Inflammatory macrophage (primary cell): ENCODE data around the gene ZSWIM6.

Experiments
- DNase-seq, 2 donors: peaks; one replicate each; pipeline ENCODE4 v3.0.0-alpha.2; 2020 to 2022
- total RNA-seq, 18 experiments: gene quantifications; one replicate each; lab custom pipeline; 2026; ENCODE audit warnings: mixed read lengths in 6 of 18, inconsistent platforms in 2 of 18; lab: John Stamatoyannopoulos, UW

ZSWIM6 gene
- 30.2 to 82.6 (median 46.8) reads per million in 18 experiments for total RNA-seq

- DNase-seq, result peak; percentile 99 to 100
These were observed at the start of gene ZSWIM6 for GRCh38 chr5:61331407-61332357. Gene ZSWIM6 (plus strand): TSS chr5:61332258. CDS start chr5:61332273, 15 bp downstream.

- no peak for DNase-seq
These were observed 48.6 kb upstream of the ZSWIM6 start for GRCh38 chr5:61283471-61283870.

GRCh38 chr5:61285531-61285930 is 46.5 kb upstream of the ZSWIM6 start:
- peak; percentile 55 to 60 for DNase-seq

GRCh38 chr5:61286446-61287132 is 45.5 kb upstream of the ZSWIM6 start:
- DNase-seq, result peak in 1 of 2 donors; percentile 18

GRCh38 chr5:61287474-61287873 is 44.6 kb upstream of the ZSWIM6 start:
- DNase-seq, result peak; percentile 58 to 60

- DNase-seq, result no peak
These were observed 42.8 kb upstream of the ZSWIM6 start for GRCh38 chr5:61289241-61289640.

DNA sequence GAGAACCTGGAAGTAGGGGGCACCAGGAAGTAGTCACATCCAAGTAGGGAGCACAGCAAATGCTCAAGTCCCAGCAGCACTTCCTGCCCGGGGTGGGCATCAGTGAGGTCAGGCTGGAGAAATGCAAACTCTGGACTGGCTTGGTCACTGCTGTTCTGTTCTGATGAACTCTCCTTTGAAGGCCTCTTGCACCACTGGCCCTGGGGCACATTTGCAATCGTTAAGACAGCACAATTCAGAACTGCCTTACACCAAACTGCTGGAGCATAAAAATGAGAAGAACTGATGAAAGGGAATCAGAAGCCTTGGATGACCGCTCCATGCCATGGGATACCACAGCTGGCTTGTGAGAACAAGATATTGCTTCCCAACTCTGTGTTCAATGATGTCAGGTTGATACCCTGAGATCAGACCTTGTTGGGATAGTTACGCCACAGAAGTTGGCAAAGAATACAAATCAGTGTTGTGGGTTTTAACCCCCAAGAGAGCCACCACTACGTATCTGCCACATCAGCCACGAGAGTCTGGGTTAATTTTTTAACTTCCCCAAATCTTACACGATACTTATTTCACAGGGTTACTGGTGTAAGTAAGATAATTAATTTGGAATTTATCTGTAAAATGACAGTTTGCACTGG is 42.3 kb upstream of the ZSWIM6 start:
- peak; percentile 34 to 55 for DNase-seq

DNA sequence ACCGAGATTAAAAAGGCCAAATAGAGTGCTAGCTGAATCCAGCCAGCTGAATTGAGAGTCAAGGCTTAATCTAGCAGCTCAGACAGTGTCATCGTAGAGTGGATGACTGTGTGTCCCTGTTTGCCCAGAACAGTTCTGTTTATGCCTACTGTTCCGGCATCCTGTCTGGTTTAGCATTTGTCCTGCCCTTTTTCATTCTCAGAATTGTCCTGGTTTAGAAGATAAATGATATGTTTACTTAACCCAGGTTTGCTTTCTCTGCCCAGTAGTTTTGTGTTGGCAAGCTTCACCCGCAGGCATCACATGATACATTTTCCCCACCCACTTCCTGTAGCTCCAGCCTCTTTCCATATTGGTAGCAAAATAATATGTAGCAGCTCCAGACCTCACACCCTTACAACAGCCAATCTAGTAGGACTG is 41.3 kb upstream of the ZSWIM6 start:
- no peak for DNase-seq

GRCh38 chr5:61292062-61292657 is 39.9 kb upstream of the ZSWIM6 start:
- DNase-seq, result no peak

DNA sequence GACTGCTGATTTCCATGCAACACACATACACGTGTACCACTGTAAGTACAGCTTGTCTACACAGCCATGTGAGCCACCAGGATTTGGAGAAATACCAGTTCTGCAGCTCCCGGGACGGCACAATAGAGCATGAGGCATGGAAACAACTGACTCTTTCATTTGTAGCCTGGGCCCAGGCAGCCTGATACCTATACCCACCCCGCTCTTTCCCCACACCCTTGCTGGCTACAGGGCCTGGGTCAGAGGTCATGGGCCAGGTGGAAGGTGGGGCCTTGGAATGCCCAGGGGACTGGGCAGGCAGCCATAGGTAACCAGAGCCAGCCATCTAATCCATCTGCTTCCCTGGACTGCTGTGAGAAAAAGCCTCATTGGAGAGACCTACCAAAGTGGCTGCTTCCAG is 39.0 kb upstream of the ZSWIM6 start:
- DNase-seq, result no peak

DNA sequence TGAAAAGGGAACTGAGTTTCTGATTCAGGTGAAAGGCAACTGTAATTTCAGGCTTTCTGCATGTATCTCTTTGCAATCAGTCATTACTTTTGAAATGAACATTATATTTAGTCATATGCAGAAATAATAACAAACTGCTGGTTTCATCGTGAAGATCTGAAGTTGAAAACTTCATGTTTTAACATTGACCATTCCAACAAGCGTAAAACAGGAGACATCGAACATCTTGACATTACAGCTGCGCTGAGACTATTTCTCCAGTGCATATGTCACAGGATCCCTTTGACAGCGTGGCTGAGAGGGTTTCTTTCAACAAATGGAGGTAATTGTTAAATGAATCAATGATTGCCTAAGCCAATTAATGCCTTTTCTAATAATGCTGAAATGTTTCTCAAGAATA is 38.2 kb upstream of the ZSWIM6 start:
- DNase-seq, result no peak

DNA sequence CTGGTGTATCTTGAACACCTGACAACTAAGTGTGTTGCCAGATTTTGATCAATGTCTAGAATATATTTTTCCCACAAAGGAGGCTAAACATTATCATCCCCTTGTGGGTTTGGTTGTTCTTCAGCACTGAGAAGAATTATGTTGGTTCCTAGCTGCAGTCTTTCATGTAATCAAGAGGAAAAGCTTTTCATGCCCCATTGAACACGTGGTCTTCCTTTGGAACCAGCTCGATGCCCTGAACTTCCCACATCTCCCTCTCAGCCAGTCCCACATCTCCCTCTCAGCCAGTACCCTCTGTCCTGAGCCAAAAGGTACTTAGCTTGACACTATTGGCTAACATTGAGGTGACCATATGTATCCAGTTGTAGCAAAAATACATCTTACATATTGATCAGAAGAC is 36.7 kb upstream of the ZSWIM6 start:
- no peak for DNase-seq

DNA sequence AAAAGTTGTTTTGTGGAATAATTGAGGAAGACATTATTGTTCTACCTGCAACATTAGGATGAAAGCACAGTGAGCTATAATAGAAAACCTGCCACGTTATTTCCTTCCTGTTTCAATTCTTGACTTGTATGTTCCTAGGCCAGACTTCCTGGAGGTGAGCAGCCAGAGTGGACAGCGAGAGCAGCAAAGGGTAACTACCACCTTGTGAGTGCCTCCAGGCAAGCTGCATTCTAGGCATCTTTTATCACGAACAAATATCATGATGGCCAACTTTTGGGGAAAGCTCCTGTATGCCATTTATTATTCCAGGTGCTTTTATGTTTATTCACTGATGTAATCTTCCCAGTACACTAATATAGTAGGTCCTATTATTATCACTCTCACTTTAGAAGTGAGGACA is 34.0 kb upstream of the ZSWIM6 start:
- DNase-seq, result no peak

GRCh38 chr5:61298580-61298979 is 33.5 kb upstream of the ZSWIM6 start:
- no peak for DNase-seq

GRCh38 chr5:61299261-61299681 is 32.8 kb upstream of the ZSWIM6 start:
- no peak for DNase-seq

- no peak for DNase-seq
These were observed 30.5 kb upstream of the ZSWIM6 start for GRCh38 chr5:61301341-61302199.

DNA sequence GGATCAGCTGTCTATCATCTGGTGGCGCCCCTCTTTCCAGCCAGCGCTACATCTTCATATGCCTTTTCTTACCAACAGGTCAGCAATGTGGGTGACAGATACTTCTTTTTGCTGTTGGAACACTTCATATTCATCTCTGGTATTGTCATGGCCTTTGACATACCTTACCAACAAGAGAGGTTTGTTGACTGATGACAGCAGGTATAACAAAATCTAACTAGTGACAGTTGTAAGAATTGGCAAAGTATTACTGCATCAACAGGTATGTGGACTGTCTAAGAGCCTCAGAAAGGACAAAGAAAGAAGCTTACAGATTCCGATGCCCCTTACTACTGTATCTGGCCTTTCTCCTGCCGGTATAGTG is 29.9 kb upstream of the ZSWIM6 start:
- no peak for DNase-seq

- no peak for DNase-seq
These were observed 28.7 kb upstream of the ZSWIM6 start for GRCh38 chr5:61303346-61303745.

- DNase-seq, result no peak
These were observed 27.3 kb upstream of the ZSWIM6 start for GRCh38 chr5:61304590-61305381.

- DNase-seq, result no peak
These were observed 25.4 kb upstream of the ZSWIM6 start for GRCh38 chr5:61306531-61307131.

DNA sequence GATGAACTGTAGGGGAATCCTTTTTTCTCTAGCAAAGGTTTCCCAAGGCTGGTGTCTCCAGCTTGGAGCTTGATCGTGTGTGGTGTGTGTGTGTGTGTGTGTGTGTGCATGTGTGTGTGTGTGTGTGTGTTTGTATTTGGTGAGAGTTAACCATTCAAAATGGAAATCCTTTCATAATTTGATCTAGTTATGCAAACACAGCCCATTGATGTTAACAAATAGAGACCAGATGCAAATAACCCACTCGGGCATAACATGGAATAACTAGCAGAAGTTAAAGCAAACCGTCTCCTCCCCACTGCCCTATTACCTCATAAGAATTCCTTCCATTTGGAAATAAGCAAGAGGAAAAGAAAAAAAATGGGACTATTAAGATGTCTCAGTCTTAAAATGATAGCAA is 24.9 kb upstream of the ZSWIM6 start:
- DNase-seq, result no peak
